HUDEP-2 (cell line): ENCODE data around the gene DNAJB12.
"Not testable (repeated sequence)": the region's sequence is repeated elsewhere in the genome, so short reads cannot be mapped to it uniquely, and the experiment has no call there.

Experiments
- DNase-seq, 76 experiments: peaks; one replicate each; lab custom pipeline; 2025; ENCODE audit not compliant: unreplicated experiment in 76 of 76; lab: John Stamatoyannopoulos, UW

The DNAJB12 gene

DNA sequence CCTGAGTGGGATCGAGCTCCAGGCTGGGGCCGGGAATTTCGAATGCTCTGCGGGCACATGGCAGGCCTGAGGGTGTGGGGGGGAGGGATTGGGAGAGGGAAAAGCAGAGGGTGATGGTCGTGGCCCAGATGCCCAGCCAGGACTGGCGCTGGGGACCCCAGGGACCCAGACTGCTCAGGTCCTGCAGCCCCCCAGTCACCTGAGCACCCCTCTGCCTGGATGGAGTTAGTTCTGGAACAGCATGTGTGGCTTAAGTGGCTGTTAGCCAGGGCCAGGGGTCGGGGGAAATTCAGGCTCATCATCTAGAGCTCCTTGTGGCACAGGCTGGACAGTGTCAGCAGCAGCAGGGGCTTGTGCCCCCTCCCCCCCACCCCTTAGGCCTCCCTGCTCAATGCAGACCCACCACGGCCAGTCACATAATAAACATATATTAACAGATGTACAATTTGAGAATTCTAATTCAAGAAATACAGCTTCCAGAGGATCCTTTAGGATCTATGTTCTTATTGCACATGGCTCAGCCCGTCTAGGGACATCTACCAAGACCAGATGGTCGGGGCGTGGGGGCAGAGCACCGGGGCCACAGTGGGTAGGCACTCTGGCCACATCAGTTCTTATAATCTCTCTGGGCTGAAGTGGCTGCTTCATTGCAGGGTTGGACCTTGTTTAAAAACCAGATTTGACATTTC lies 22.2 kb downstream of the DNAJB12 start:
- DNase-seq = peak in 52 of 76 experiments; percentile 6 to 72 (median 38)

GRCh38 chr10:72331575-72332422 lies 22.9 kb downstream of the DNAJB12 start:
- peak in 75 of 76 experiments; percentile 75 to 99 (median 96) for DNase-seq

DNA sequence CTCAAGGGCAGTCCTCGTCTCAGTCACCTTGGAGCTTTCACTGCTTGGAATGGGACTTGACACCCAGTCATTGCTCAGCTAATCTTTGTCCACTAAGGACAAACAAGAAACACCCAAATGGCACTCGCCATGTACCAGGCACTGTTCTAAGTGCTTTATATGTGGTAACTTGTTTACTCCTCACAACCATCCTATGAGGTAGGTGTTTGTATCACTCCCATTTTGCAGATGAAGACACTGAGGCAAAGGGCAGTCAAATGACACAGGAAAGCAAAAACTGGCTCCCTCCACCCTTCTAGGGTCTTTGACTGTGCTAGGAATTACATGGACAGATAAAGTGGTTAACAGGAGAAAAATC lies 24.7 kb downstream of the DNAJB12 start:
- no peak for DNase-seq

DNA sequence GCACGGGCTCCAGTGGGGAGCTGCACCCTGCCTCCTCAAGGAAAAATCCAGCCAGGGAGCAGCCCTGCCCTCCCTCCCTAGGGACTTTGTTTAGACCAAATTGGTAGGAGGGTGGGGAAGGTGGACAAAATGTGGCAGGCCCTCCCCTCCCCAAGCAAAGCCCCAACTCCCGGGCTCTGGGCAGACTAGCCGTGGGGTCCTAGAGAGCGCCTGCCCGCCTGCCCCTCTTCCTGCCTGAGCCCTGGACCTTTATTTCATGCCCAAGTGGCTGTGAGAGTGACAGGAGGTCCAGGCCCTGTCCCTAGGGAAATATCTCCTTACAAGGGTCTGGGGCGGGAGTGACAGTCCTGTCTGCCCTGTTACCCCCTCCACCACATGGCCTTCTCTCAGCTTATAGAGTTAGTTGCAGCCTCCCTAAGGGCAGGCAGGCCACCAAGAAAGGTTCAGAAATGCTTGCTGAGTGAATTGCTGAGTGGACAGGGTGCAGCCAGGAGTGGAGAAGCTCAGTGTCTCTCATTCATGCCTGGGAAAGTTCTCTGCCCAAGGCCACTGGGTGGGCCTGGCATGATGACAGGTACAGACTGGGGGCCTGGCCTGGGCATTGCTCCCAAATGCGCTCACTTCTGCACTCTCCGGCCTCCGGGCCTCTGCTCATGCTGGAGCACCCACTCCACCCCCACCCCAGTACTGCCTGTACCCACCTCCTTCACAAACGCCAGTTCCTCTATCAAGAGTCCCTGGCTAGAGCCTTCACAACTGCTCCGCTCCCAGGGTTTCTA lies 25.2 kb downstream of the DNAJB12 start:
- no peak for DNase-seq

DNA sequence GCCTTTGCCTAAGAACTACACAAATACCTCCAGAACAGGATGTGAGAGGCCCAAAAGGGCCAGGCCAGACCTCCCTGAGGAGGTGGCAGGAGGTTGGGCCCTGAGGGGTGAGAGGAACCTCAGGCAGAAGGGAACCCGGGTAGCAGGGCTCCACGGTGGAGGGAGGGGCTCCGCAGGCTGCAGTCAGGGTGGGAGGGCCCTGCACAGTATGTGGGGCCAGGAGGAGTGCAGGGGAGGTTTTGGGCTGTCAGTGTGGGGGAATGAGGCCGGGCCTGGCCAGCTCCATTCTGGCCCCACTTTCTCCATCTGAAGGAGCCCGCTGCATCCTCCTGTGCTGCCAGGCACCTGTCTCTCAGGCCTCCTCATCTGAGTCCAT lies 25.9 kb downstream of the DNAJB12 start:
- DNase-seq = no peak

GRCh38 chr10:72328045-72328828 lies 26.5 kb downstream of the DNAJB12 start:
- peak in 68 of 76 experiments; percentile 14 to 84 (median 58) for DNase-seq

DNA sequence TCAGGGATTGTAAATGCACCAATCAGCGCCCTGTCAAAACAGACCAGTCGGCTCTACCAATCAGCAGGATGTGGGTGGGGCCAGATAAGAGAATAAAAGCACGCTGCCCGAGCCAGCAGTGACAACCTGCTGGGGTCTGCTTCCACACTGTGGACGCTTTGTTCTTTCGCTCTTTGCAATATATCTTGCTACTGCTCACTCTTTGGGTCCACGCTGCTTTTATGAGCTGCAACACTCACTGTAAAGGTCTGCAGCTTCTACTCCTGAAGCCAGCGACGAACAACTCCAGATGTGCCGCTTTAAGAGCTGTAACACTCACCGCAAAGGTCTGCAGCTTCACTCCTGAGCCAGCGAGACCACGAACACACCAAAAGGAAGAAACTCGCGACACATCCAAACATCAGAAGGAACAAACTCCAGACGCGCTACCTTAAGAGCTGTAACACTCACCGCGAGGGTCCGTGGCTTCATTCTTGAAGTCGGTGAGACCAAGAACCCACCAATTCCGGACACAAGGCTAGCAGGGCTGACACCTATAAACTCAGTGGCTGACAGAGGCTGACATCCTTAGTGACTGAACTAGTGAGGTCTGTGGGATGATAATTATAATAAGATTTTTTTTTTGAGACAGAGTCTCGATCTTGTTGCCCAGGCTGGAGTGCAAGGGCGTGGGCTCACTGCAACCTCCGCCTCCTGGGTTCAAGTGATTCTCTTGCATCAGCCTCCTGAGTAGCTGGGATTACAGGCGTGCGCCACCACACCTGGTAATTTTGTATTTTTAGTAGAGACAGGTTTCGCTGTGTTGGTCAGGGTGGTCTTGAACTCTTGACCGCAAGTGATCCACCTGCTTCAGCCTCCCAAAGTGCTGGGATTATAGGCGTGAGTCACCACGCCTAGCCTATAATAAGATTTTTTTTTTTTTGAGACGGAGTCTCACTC lies 27.8 kb downstream of the DNAJB12 start:
- DNase-seq = peak in 4 of 76 experiments; percentile 11 to 29 (median 17)

- not testable (repeated sequence) for DNase-seq
These were observed 29.2 kb downstream of the DNAJB12 start for GRCh38 chr10:72325243-72326175.

DNA sequence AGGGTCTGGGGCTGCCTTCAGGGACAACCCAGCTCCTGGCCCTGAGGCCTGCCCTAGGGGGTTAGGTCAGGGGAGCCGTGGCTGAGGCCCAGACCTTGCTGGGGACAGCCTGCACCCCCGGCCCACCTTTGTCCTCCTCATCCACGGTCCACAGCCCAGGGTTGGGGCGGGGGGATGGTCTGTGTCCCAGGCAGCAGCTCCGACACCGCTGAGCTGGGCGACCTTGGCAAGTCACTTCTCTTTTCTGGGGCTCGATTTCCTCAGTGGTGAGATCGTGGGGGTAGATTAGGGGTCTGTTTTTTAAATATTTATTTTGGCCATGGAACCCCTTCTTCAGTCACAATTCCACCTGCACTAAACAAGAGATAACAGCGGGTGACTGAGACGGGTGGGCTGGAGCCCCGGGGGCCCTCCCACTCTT lies 30.9 kb downstream of the DNAJB12 start:
- DNase-seq = no peak

DNA sequence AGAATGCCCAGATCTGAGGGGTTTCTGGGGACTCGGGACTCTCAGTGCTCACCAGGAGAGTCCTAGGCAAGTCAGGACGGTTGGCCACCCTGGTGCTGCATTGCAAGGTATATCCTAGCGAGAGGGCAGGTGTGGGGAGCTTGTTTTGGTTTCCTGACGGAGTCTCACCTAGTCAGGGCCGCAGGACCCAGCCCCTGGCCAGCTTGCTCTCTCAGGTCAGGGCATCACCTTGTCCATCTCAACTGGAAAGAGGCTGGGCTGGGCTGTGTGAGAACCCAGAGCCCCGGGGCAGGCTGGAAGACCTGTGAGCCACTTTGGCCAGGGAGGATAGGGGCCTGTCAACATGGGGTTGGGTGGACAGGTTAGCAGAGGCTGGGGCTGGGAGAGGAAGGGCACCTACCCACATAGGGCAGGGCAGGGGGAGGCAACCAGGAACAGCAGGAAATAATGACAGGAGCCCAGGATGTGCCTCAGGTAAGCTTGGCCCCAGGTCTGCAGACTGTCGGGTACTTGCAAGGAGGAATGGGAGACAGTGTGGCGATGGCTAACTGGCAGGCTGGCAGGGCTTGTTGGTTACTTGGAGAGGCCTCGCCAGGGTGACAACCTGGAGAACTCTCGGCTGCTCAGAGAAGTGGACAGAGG lies 31.5 kb downstream of the DNAJB12 start:
- DNase-seq = no peak

GRCh38 chr10:72322280-72323058 lies 32.2 kb downstream of the DNAJB12 start:
- DNase-seq = no peak

DNA sequence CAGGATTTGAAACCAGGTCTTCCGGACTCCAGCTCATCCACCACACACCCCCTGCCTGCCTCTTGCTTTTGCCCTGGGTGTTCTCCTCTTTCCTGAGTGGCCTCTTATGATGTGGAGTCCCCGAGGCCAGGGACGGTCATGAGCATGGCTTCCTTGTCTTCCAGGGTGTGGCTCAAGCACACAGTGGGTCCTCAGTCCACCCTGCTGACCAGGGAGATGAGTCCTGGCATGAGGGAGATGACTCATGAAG lies 32.8 kb downstream of the DNAJB12 start:
- DNase-seq = no peak

GRCh38 chr10:72321248-72322029 lies 33.3 kb downstream of the DNAJB12 start:
- DNase-seq = peak in 1 of 76 experiments; percentile 39

DNA sequence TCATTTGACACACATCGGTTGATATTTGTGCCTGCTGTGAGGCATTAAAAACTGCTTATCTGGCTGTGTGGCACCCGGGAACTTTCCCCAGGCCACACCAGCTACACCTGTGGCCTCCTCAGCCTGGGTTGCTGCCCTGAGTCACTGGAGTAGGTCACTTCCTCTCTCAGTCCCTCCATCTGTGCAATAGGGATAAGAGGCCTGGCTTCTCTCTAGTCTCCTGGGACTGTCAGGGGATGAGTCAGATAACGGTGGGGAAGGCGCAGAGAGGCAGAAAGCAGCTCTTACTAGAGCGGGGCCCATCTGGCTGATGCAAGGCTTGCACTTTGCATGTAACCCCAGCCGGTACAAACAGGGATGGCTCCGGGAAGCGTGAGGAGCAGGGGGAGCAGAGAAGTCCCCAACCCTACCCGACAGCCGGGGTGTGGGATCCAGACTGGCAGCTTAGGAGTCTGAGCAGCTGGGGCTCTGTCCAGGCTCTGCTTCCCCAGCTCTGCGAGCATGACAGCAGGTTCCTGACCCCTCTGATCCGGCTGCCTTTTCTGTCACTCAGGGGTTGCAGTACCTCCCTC lies 34.0 kb downstream of the DNAJB12 start:
- DNase-seq = peak in 75 of 76 experiments; percentile 45 to 95 (median 83)

DNA sequence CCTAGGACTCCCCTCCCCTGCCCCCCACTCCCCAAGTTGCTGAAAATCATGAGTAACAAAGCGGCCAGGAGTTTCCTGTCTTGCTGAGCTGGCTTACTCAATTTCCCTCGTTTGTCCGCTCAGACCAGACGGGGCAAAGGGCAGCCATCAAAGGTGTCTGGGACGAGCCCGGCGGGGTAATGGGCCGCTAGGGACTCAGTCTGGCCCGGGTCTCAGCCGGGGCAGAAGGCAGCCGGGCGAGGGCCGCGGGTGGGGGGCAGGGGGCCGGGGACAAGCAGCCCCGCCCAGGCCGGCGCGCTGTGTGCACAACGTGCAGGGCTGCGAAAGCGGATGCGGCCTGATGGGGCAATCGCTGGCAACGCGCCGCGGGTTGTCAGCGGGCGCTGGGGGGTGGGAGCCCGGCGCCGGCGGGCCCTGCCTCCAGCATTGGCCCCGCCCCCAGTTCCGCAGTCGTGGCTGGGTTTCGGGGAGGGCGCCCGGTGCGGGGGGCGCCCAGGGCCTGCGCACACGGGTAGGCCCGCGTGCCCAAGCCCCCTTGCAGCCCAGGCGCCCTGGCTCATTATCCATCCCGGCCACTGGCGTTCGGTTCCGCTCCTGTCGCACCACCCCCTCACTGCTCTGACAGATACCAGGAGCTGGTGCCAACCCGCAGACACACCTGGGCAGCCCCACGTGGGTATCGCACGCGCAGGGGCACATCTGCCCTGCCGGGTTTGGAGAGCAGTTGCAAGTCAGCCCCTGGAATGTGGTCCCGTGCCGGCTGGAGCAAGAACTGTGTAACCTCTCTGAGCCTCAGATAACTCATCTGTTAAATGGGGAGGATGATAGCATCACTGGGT lies 35.1 kb downstream of the DNAJB12 start:
- DNase-seq = peak in 74 of 76 experiments; percentile 51 to 92 (median 82)
